MM.1S (cell line): ENCODE data around the gene HCN2.

Experiments used
- DNase-seq: peaks from one replicate; pipeline ENCODE4 v3.0.0-alpha.2; 2015
- H2AFZ ChIP-seq: fragments of 300-600 bp; sonication (generic); 2 replicates; pipeline ENCODE4 v1.6.0; 2016; ENCODE audit warnings: antibody characterized with exemption, low read length
- H3F3A ChIP-seq: fragments of 300-600 bp; sonication (generic); 2 replicates; pipeline ENCODE4 v1.6.1; 2016; ENCODE audit warnings: mild to moderate bottlenecking, antibody characterized with exemption, low read length, moderate library complexity, mixed read lengths; ENCODE audit not compliant: insufficient read depth
- H3K27ac ChIP-seq: fragments of 300-600 bp; sonication (generic); 2 replicates; pipeline ENCODE4 v1.5.1; 2016; ENCODE audit warnings: mild to moderate bottlenecking, low read length
- H3K27me3 ChIP-seq: fragments of 300-600 bp; sonication (generic); replicated peaks from 2 replicates; pipeline ENCODE4 v1.6.0; 2016; ENCODE audit warnings: low read length; ENCODE audit not compliant: insufficient read depth
- H3K36me3 ChIP-seq: fragments of 300-600 bp; sonication (generic); replicated peaks from 2 replicates; pipeline ENCODE4 v1.6.1; 2016; ENCODE audit warnings: mild to moderate bottlenecking, low read length, mixed read lengths; ENCODE audit not compliant: insufficient read depth
- H3K4me1 ChIP-seq: fragments of 300-600 bp; sonication (generic); 2 replicates; pipeline ENCODE4 v1.6.1; 2016; ENCODE audit warnings: low read length, mixed read lengths
- H3K4me2 ChIP-seq: fragments of 300-600 bp; sonication (generic); 2 replicates; pipeline ENCODE4 v1.6.0; 2016; ENCODE audit warnings: low read depth, low read length
- H3K4me3 ChIP-seq: fragments of 300-600 bp; sonication (generic); 2 replicates; pipeline ENCODE4 v1.5.1; 2016; ENCODE audit warnings: low read length, mixed read lengths
- H3K79me2 ChIP-seq: fragments of 300-600 bp; sonication (generic); 2 replicates; pipeline ENCODE4 v1.6.1; 2016; ENCODE audit warnings: mixed run types, low read length, mixed read lengths
- H3K9ac ChIP-seq: fragments of 300-600 bp; sonication (generic); 2 replicates; pipeline ENCODE4 v1.6.1; 2016; ENCODE audit warnings: low read length, mixed read lengths
- H3K9me2 ChIP-seq: fragments of 300-600 bp; sonication (generic); replicated peaks from 2 replicates; pipeline ENCODE4 v1.6.1; 2016; ENCODE audit warnings: mild to moderate bottlenecking, low read length, mixed read lengths; ENCODE audit not compliant: insufficient read depth
- H3K9me3 ChIP-seq: fragments of 300-600 bp; sonication (generic); replicated peaks from 2 replicates; pipeline ENCODE4 v1.6.1; 2016; ENCODE audit warnings: mild to moderate bottlenecking, low read length, mixed read lengths; ENCODE audit not compliant: insufficient read depth
- H4K20me1 ChIP-seq: fragments of 300-600 bp; sonication (generic); 2 replicates; pipeline ENCODE4 v1.6.1; 2016; ENCODE audit warnings: mild to moderate bottlenecking, low read length, moderate library complexity, mixed read lengths; ENCODE audit not compliant: insufficient read depth
- CTCF ChIP-seq: fragments of 300-600 bp; sonication (generic); IDR thresholded peaks from 2 replicates; pipeline ENCODE4 v1.5.1; 2016; ENCODE audit warnings: antibody characterized with exemption, low read length, mixed read lengths
- EZH2 ChIP-seq: fragments of 300-600 bp; sonication (generic); optimal IDR thresholded peaks from 2 replicates; pipeline ENCODE3; 2017; ENCODE audit warnings: low read depth, mild to moderate bottlenecking, antibody characterized with exemption, low read length, mixed read lengths
- EZH2phosphoT487 ChIP-seq: fragments of 300-600 bp; sonication (generic); IDR thresholded peaks from 2 replicates; pipeline ENCODE4 v1.6.1; 2018; ENCODE audit warnings: antibody characterized with exemption, low read length

HCN2 gene

DNA sequence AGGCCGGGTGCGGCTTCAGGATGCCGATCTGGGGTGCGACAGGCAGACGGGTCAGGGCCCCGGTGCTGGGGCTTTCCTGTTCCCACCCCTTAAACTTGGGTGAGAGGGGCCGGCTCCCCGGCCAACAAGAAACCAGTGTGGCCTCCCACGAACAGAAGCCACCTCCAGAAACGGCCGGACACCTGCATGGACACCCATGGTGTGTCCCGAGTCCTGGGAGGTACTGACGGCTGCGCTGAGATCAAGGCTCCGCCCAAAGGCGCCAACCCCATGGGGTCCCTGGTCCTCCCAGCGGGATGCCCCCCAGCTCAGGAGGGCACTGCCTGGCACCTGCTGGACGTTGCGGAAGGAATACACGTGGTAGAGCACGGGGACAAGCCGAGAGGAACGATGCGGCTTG lies 32.1 kb downstream of the HCN2 start:
- H3K4me3 ChIP-seq, result no peak overlapping the region
- no peak for DNase-seq
- H3K9me3 ChIP-seq, result no peaks in the 10 kb centered on the region
- no peaks in the 10 kb centered on the region for H3K79me2 ChIP-seq
- H3K4me1 ChIP-seq, result no peaks in the 10 kb centered on the region
- no peak overlapping the region for H2AFZ ChIP-seq
- no peak overlapping the region for H3K4me2 ChIP-seq
- H3K9ac ChIP-seq, result no peak overlapping the region
- H3K27ac ChIP-seq, result no peak overlapping the region
- no peaks in the 10 kb centered on the region for H4K20me1 ChIP-seq
- no peaks in the 10 kb centered on the region for H3F3A ChIP-seq
- no peaks in the 10 kb centered on the region for H3K27me3 ChIP-seq
- no peaks in the 10 kb centered on the region for H3K9me2 ChIP-seq
- no peak for TF ChIP-seq CTCF
- no peak for TF ChIP-seq EZH2
- TF ChIP-seq EZH2phosphoT487, result no peak
- H3K36me3 ChIP-seq, result peaks cover 3% of the 10 kb centered on the region; the same call in 1 of the 2 replicates

DNA sequence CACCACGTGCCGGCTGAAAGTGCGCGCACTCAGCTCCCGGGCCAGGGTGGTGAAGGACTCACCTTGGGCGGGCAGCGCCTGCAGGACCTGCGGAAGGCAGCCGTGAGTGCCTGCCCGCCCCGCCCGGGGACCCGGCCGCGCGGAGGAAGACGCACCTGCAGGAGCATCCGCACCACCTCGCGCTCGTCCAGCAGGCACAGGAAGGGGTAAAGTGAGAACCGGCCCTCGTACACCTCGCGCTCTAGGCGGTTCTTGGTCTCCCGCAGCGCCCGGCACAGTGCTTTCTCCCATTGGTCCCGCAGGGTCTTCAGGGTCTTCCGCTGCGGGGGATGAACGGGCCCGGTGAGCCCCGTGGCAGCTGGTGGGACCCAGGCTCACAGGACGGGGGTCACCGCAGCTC lies 33.0 kb downstream of the HCN2 start:
- no peak for TF ChIP-seq CTCF
- TF ChIP-seq EZH2phosphoT487, result no peak
- no peak for TF ChIP-seq EZH2
- Histone ChIP-seq H3K9me3 (no peaks in the 10 kb centered on the region), H2AFZ (no peak overlapping the region), H3K9me2 (no peaks in the 10 kb centered on the region), H3K27ac (no peak overlapping the region), H3F3A (no peaks in the 10 kb centered on the region), H3K79me2 (peaks cover 4% of the 10 kb centered on the region), H3K36me3 (peaks cover 3% of the 10 kb centered on the region; the same call in 1 of the 2 replicates), H3K4me1 (no peaks in the 10 kb centered on the region), H3K4me3 (no peak overlapping the region), H3K27me3 (no peaks in the 10 kb centered on the region), H3K9ac (no peak overlapping the region), H3K4me2 (no peak overlapping the region), H4K20me1 (no peaks in the 10 kb centered on the region)
- no peak for DNase-seq

GRCh38 chr19:623175-623916 lies 33.7 kb downstream of the HCN2 start:
- no peak overlapping the region for H3K9ac ChIP-seq
- H3K27ac ChIP-seq, result no peak overlapping the region

More at GRCh38 chr19:623175-623916, 33.7 kb downstream of the HCN2 start:
- peaks cover 11% of the 10 kb centered on the region for H3K79me2 ChIP-seq
- no peaks in the 10 kb centered on the region for H3K4me1 ChIP-seq
- no peak overlapping the region for H2AFZ ChIP-seq
- H3K4me3 ChIP-seq, result no peak overlapping the region
- no peaks in the 10 kb centered on the region for H4K20me1 ChIP-seq
- H3F3A ChIP-seq, result no peaks in the 10 kb centered on the region
- no peak for DNase-seq
- no peaks in the 10 kb centered on the region for H3K9me2 ChIP-seq
- no peaks in the 10 kb centered on the region for H3K27me3 ChIP-seq
- H3K36me3 ChIP-seq, result peaks cover 3% of the 10 kb centered on the region; the same call in 1 of the 2 replicates
- TF ChIP-seq EZH2 (no peak), CTCF (no peak), EZH2phosphoT487 (no peak)
- H3K4me2 ChIP-seq, result no peak overlapping the region
- H3K9me3 ChIP-seq, result no peaks in the 10 kb centered on the region
